ENCODE results near the gene MYOZ1. TPM values are rescaled to one million over a fixed set of nuclear protein-coding genes. Genes with fewer than 3 reads are reported as not detected.

Gene MYOZ1
- total and polyA plus RNA-seq, 10 donors, result 0.26 to 2.1 (median 0.60) TPM; not detected in 2

DNA sequence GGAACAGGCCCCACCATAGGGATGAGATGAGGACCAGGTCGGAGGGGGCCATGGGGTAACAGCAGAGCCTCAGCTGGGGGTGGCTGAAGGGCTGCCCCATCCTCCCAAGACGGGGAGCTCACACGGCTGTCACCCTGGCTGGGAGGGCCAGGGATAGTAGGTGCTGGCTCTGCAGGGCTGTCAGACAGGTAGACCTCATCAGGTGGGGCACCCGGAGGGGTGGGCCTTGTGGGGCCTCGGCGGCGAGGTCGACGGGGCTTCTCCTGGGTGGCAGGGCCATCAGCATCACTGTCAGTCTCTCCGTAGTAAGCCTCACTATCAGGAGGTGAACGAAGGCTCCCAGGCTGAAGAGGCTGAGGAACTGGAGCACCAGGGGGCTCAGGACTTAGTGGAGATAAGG, 11.9 kb upstream of the MYOZ1 start:
- Histone ChIP-seq H3K27ac (no peak overlapping the region), H3K4me3 (no peak overlapping the region), H3K4me1 (peaks cover 0 to 7% (median 1%) of the 10 kb centered on the region in 6 donors), H3K9me3 (no peaks in the 10 kb centered on the region), H3K27me3 (replicated peaks in 1 of 7) (peaks cover 0 to 4% (median 0%) of the 10 kb centered on the region in 7 donors), H3K36me3 (no peaks in the 10 kb centered on the region)
- intact Hi-C loops (cut with DNase I; ENCODE audit: low total_unique reads), result no loop called here
- 78 to 93% (median 88%) methylated on average over 3 to 11 of the region's 11 CpGs for WGBS, 5 donors
- TF ChIP-seq, protein P1, sequence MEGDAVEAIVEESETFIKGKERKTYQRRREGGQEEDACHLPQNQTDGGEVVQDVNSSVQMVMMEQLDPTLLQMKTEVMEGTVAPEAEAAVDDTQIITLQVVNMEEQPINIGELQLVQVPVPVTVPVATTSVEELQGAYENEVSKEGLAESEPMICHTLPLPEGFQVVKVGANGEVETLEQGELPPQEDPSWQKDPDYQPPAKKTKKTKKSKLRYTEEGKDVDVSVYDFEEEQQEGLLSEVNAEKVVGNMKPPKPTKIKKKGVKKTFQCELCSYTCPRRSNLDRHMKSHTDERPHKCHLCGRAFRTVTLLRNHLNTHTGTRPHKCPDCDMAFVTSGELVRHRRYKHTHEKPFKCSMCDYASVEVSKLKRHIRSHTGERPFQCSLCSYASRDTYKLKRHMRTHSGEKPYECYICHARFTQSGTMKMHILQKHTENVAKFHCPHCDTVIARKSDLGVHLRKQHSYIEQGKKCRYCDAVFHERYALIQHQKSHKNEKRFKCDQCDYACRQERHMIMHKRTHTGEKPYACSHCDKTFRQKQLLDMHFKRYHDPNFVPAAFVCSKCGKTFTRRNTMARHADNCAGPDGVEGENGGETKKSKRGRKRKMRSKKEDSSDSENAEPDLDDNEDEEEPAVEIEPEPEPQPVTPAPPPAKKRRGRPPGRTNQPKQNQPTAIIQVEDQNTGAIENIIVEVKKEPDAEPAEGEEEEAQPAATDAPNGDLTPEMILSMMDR (IDR thresholded peaks at IDR 0.05 in 8 of 11, conservative IDR thresholded peaks at IDR 0.05 in 3 of 11), result no peak
- TF ChIP-seq POLR2AphosphoS5 (IDR thresholded peaks at IDR 0.05) (no peak), POLR2A (IDR thresholded peaks at IDR 0.05) (no peak)
- no peak for DNase-seq

DNA sequence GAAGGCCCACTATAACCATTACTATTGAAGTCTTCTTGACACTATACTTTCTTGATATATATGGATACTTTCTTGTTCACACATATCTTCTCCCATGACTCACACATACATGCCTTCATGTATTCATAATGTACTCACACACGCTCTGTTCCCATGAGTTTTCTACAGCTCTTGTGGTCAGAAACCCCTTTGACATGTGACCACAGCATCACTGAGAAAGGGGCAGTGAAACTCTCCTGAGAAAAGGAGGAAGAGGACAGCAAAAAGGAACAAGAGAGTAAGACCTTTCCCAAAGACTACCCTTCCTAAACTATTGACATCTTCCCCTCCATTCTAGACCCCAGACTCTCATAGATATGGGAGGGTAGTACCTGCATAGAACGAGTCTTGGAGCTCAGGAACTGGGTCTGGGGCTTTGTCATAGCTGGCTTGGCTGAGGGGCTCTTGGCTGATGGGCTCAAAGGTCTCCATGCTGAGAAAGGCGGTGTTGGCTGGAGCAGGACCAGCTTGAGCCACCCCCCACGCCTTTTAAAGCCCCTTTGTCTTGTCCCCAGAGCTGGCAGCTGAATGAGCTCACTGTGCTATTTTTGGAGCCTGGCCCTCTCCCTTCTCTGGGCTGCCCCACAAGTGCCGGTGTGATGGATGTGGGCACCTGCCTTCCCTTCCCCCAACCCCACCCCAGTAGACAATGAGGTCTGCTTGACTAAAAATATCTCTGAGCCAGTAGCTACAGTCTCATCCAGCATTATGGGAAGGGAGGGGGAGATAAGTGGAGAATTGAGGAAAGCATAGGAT, 9.5 kb upstream of the MYOZ1 start:
- WGBS, 5 donors, result 55 to 74% (median 66%) methylated on average over 5 of the region's 5 CpGs
- TF ChIP-seq, protein P1 (IDR thresholded peaks at IDR 0.05 in 8 of 11, conservative IDR thresholded peaks at IDR 0.05 in 3 of 11), result no peak
- TF ChIP-seq POLR2A (IDR thresholded peaks at IDR 0.05) (no peak), POLR2AphosphoS5 (IDR thresholded peaks at IDR 0.05) (no peak)
- Histone ChIP-seq H3K36me3 (no peaks in the 10 kb centered on the region), H3K9me3 (no peaks in the 10 kb centered on the region), H3K27ac (no peak overlapping the region), H3K4me1 (peaks cover 0 to 20% (median 10%) of the 10 kb centered on the region in 6 donors), H3K27me3 (replicated peaks in 1 of 7) (peaks cover 0 to 20% (median 0%) of the 10 kb centered on the region in 7 donors), H3K4me3 (no peak overlapping the region)
- DNase-seq, result no peak
- intact Hi-C loops (cut with DNase I; ENCODE audit: low total_unique reads), result no loop called here

DNA sequence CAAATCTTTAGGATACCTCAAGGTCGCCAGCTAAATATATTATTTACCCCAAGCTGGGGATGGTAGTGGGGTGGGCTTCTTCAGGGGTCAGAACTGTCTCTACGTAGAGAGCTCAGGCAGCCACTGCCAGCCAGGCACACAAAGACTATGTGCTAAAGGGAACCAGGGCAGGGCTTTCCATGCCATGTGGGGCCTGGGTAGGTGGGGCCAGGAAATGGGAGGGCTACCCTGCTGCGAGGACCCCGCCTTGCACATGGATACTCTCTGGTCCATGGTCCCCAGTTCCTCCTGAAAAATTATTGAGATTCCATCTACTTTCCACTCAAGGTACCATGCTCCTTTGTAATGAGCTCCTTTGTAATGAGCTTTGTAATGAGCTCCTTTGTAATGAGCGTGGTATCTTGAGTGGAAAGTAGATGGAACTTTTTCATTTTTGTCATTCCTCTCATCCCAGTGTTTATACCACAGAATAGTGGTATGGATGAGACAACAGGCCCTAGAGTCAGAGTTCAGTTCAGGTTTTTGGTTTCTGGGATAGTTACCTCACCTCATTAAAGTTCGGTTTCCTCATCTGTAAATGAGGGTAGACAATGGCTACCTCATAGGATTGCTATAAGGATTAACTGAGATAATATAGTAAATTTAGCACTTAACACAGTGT, 8.7 kb upstream of the MYOZ1 start:
- intact Hi-C loops (cut with DNase I; ENCODE audit: low total_unique reads), result loop anchor here (10.0 kb wide), 1 partner anchor 385 kb away; no protein-coding TSS in a partner anchor
- no peaks in the 10 kb centered on the region for H3K9me3 ChIP-seq
- WGBS, 5 donors, result 84 to 93% (median 92%) methylated on average over 6 of the region's 6 CpGs
- DNase-seq, result no peak
- no peak overlapping the region for H3K4me3 ChIP-seq
- H3K27me3 ChIP-seq (replicated peaks in 1 of 7), result peaks cover 0 to 20% (median 0%) of the 10 kb centered on the region in 7 donors
- TF ChIP-seq POLR2AphosphoS5 (IDR thresholded peaks at IDR 0.05) (no peak), POLR2A (IDR thresholded peaks at IDR 0.05) (no peak)
- TF ChIP-seq, protein P1 (IDR thresholded peaks at IDR 0.05 in 8 of 11, conservative IDR thresholded peaks at IDR 0.05 in 3 of 11), result no peak
- H3K36me3 ChIP-seq, result no peaks in the 10 kb centered on the region
- no peak overlapping the region for H3K27ac ChIP-seq
- H3K4me1 ChIP-seq, result peaks cover 0 to 20% (median 10%) of the 10 kb centered on the region in 6 donors
